GM10266 (cell line): ENCODE measurements around the gene KIAA0040.

Experiments
- DNase-seq: peaks from one replicate; pipeline ENCODE4 v3.0.0; 2012; ENCODE audit errors: extremely low spot score
- CTCF ChIP-seq: IDR thresholded peaks from 2 replicates; pipeline ENCODE4 v1.5.1; 2012; ENCODE audit warnings: mild to moderate bottlenecking, low read depth; ENCODE audit not compliant: control insufficient read depth, insufficient read depth; ENCODE audit errors: missing control alignments

Gene KIAA0040

GRCh38 chr1:175192630-175193526 is at the start of gene KIAA0040:
KIAA0040 (minus strand) TSS chr1:175192776; CDS start chr1:175161013, 31,763 bp downstream.
- peak; percentile 36 for TF ChIP-seq CTCF
- peak; percentile 64 for DNase-seq

- no peak for TF ChIP-seq CTCF
- DNase-seq: no peak
These were observed 44.8 kb upstream of the KIAA0040 start for GRCh38 chr1:175237389-175237788.

- DNase-seq: no peak
- TF ChIP-seq CTCF: no peak
These were observed 42.1 kb upstream of the KIAA0040 start for GRCh38 chr1:175234639-175235038.

- DNase-seq: no peak
- no peak for TF ChIP-seq CTCF
These were observed 39.8 kb upstream of the KIAA0040 start for GRCh38 chr1:175232335-175232734.

GRCh38 chr1:175225805-175226129 is 33.2 kb upstream of the KIAA0040 start:
- TF ChIP-seq CTCF: no peak
- DNase-seq: no peak

GRCh38 chr1:175222296-175222938 is 29.8 kb upstream of the KIAA0040 start:
- no peak for TF ChIP-seq CTCF
- DNase-seq: no peak

GRCh38 chr1:175221557-175222175 is 29.1 kb upstream of the KIAA0040 start:
- TF ChIP-seq CTCF: no peak
- no peak for DNase-seq
